Gastroesophageal sphincter (tissue), 4 donors: ENCODE results near the gene ELOVL5. TPM values are rescaled to one million over a fixed set of nuclear protein-coding genes. Genes with fewer than 3 reads are reported as not detected.

ENCODE experiments used
- ATAC-seq: fragments of 150-250 bp; one replicate; pipeline ENCODE4 v1.9.1; 2016; ENCODE audit warnings: mild to moderate bottlenecking, moderate library complexity
- H3K27ac ChIP-seq, 4 donors: fragments of 200-600 bp; sonication (generic) in 3 of 4; 1 replicate in 3 of 4; 2 replicates in 1 of 4; pipeline ENCODE4 v1.5.1; 2016 to 2019
- H3K27me3 ChIP-seq: fragments of 200-600 bp; sonication (generic); one replicate; pipeline ENCODE4 v1.5.1; 2019
- H3K36me3 ChIP-seq, 2 donors: fragments of 200-600 bp; sonication (generic); one replicate each; pipeline ENCODE4 v1.5.1; 2019; ENCODE audit warnings: control low read depth in 1 of 2
- H3K4me1 ChIP-seq, 3 donors: fragments of 200-600 bp; sonication (generic); 1 replicate in 2 of 3; 2 replicates in 1 of 3; pipeline ENCODE4 v1.5.1; 2016 to 2019; ENCODE audit warnings: control low read depth in 2 of 3
- H3K4me3 ChIP-seq, 2 donors: fragments of 200-600 bp; sonication (generic); one replicate each; pipeline ENCODE4 v1.5.1; 2019; ENCODE audit warnings: mild to moderate bottlenecking in 1 of 2, moderate library complexity in 1 of 2
- H3K9me3 ChIP-seq, 3 donors: fragments of 200-600 bp; sonication (generic); one replicate each; pipeline ENCODE4 v1.5.1; 2017 to 2019; ENCODE audit warnings: control low read depth in 2 of 3
- EP300 ChIP-seq: sonication (generic); formaldehyde crosslinking; IDR thresholded peaks from one replicate; pipeline ENCODE4 v1.6.1; 2017; ENCODE audit warnings: antibody characterized with exemption, mild to moderate bottlenecking
- POLR2A ChIP-seq, 2 donors: fragments of 450-650 bp; IDR thresholded peaks; one replicate each; pipeline ENCODE4 v1.6.1; 2017; ENCODE audit warnings: antibody characterized with exemption in 2 of 2, mild to moderate bottlenecking in 2 of 2, moderate library complexity in 1 of 2
- POLR2AphosphoS5 ChIP-seq: sonication (generic); formaldehyde crosslinking; IDR thresholded peaks from one replicate; pipeline ENCODE4 v1.6.1; 2017; ENCODE audit warnings: antibody characterized with exemption
- WGBS, 2 donors: methylation state at CpG; one replicate each; pipeline ENCODE4 v1.1.5; 2018; ENCODE audit warnings: low coverage in 1 of 2; 5-methylcytosine and 5-hydroxymethylcytosine counted together
- total RNA-seq, 4 donors: library from RNA; depleted of rRNA; stranded (reverse); fragments of >200 nt; gene quantifications; one replicate each; pipeline ENCODE4 v1.1.0, GENCODE V29; 2016
- TF ChIP-seq, protein P1 (sequence below), 4 experiments: fragments of 200-600 bp in 2 of 4; fragments of 450-650 bp in 2 of 4; sonication (generic) in 1 of 4; IDR thresholded peaks; one replicate each; pipeline ENCODE4 v1.5.1; 2017 to 2019; ENCODE audit warnings: antibody characterized with exemption in 4 of 4, mild to moderate bottlenecking in 2 of 4, moderate library complexity in 2 of 4

Gene ELOVL5
- total RNA-seq, 4 donors from 2014 or later = 51.5 to 94.6 (median 64.6) TPM

GRCh38 chr6:53369876-53370515 lies 21.2 kb upstream of the ELOVL5 start:
- H3K36me3 ChIP-seq = no peaks in the 10 kb centered on the region
- H3K27ac ChIP-seq = no peak overlapping the region
- TF ChIP-seq, protein P1, sequence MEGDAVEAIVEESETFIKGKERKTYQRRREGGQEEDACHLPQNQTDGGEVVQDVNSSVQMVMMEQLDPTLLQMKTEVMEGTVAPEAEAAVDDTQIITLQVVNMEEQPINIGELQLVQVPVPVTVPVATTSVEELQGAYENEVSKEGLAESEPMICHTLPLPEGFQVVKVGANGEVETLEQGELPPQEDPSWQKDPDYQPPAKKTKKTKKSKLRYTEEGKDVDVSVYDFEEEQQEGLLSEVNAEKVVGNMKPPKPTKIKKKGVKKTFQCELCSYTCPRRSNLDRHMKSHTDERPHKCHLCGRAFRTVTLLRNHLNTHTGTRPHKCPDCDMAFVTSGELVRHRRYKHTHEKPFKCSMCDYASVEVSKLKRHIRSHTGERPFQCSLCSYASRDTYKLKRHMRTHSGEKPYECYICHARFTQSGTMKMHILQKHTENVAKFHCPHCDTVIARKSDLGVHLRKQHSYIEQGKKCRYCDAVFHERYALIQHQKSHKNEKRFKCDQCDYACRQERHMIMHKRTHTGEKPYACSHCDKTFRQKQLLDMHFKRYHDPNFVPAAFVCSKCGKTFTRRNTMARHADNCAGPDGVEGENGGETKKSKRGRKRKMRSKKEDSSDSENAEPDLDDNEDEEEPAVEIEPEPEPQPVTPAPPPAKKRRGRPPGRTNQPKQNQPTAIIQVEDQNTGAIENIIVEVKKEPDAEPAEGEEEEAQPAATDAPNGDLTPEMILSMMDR (IDR thresholded peaks at IDR 0.05) = no peak
- TF ChIP-seq POLR2AphosphoS5 (no peak), EP300 (no peak), POLR2A (IDR thresholded peaks at IDR 0.05) (no peak)
- H3K27me3 ChIP-seq = no peaks in the 10 kb centered on the region
- no peak overlapping the region for H3K4me3 ChIP-seq
- peaks cover 0 to 6% (median 0%) of the 10 kb centered on the region in 3 donors for H3K9me3 ChIP-seq
- H3K4me1 ChIP-seq = no peaks in the 10 kb centered on the region
- 60 to 70% methylated on average over 4 of the region's 6 CpGs for WGBS, 2 donors
- no peak for ATAC-seq

DNA sequence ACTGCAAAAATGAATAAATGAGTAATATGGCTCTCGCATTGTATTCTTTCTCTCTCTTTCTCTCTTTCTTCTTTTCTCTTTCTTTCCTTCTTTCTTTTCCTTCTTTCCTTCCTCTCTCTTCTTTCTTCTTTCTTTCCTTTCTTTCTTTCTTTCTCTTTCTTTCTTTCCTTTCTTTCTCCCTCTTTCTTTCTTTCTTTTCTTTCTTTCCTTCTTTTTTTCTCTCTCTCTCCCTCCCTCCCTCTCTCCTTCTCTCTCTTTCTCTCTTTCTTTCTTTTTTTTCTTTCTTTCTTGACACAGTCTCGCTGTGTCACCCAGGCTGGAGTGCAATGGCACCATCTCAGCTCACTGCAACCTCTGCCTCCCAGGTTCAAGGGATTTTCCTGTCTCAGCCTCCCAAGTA lies 20.3 kb upstream of the ELOVL5 start:
- WGBS, 2 donors = 85 to 86% methylated on average over 1 to 2 of the region's 2 CpGs
- peaks cover 0 to 6% (median 0%) of the 10 kb centered on the region in 3 donors for H3K9me3 ChIP-seq
- H3K4me3 ChIP-seq = no peak overlapping the region
- H3K27ac ChIP-seq = no peak overlapping the region
- no peak for TF ChIP-seq POLR2A (IDR thresholded peaks at IDR 0.05)
- TF ChIP-seq POLR2AphosphoS5 = no peak
- no peak for TF ChIP-seq EP300
- no peak for ATAC-seq
- H3K27me3 ChIP-seq = no peaks in the 10 kb centered on the region
- no peaks in the 10 kb centered on the region for H3K4me1 ChIP-seq
- H3K36me3 ChIP-seq = no peaks in the 10 kb centered on the region

- no peaks in the 10 kb centered on the region for H3K4me1 ChIP-seq
- 80 to 86% methylated on average over 1 to 3 of the region's 4 CpGs for WGBS, 2 donors
- no peak for ATAC-seq
- H3K36me3 ChIP-seq = no peaks in the 10 kb centered on the region
- H3K4me3 ChIP-seq = no peak overlapping the region
- H3K9me3 ChIP-seq = peaks cover 0 to 6% (median 0%) of the 10 kb centered on the region in 3 donors
- no peaks in the 10 kb centered on the region for H3K27me3 ChIP-seq
- no peak for TF ChIP-seq POLR2AphosphoS5
- TF ChIP-seq, protein P1 (IDR thresholded peaks at IDR 0.05) = no peak
- TF ChIP-seq POLR2A (IDR thresholded peaks at IDR 0.05) = no peak
- TF ChIP-seq EP300 = no peak
- no peak overlapping the region for H3K27ac ChIP-seq
These were observed 17.4 kb upstream of the ELOVL5 start for GRCh38 chr6:53366128-53366641.

- Histone ChIP-seq H3K4me3 (no peak overlapping the region), H3K27ac (no peak overlapping the region), H3K27me3 (no peaks in the 10 kb centered on the region), H3K4me1 (peaks cover 0 to 15% (median 2%) of the 10 kb centered on the region in 3 donors), H3K36me3 (no peaks in the 10 kb centered on the region), H3K9me3 (peaks cover 0 to 6% (median 0%) of the 10 kb centered on the region in 3 donors)
- ATAC-seq = no peak
- 89 to 91% methylated on average over 2 to 4 of the region's 37 CpGs for WGBS, 2 donors
- TF ChIP-seq POLR2A (IDR thresholded peaks at IDR 0.05) (no peak), POLR2AphosphoS5 (no peak), EP300 (no peak)
- TF ChIP-seq, protein P1 (IDR thresholded peaks at IDR 0.05) = no peak
These were observed 14.8 kb upstream of the ELOVL5 start for GRCh38 chr6:53363341-53364079.

DNA sequence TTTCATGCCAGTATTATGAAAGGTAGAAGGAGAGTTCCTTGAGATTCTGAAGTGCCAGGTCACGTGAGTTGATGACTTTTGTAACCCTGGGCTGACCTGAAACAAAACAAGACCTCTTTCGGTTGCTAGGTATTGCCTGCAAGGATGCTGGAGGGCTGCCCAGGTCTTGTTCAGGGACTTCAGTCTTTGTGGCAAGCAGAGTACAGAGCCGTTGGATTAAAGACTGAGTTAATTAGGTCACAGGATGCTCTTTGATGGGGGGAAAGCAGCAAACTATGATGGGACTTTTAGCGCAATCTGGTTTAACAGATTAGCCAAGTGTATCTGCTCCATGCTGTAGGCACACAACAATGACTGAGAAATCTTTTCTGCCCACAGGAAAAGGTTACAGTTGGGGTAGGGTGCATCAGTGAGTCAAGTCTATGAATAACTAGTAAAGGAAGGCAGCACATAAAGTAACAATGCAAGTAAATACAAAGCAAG lies 12.8 kb upstream of the ELOVL5 start:
- Histone ChIP-seq H3K4me3 (no peak overlapping the region), H3K27me3 (no peaks in the 10 kb centered on the region), H3K9me3 (peaks cover 0 to 2% (median 0%) of the 10 kb centered on the region in 3 donors), H3K27ac (no peak overlapping the region), H3K4me1 (peaks cover 0 to 21% (median 2%) of the 10 kb centered on the region in 3 donors), H3K36me3 (no peaks in the 10 kb centered on the region)
- TF ChIP-seq, protein P1 (IDR thresholded peaks at IDR 0.05) = no peak
- TF ChIP-seq POLR2A (IDR thresholded peaks at IDR 0.05) = no peak
- TF ChIP-seq EP300 = no peak
- no peak for TF ChIP-seq POLR2AphosphoS5
- no peak for ATAC-seq
- WGBS, 2 donors = 54 to 80% methylated on average over 2 to 3 of the region's 4 CpGs
